Rectal smooth muscle tissue (tissue), 1 donor: ENCODE measurements around the gene GALNTL6.

Experiments
- H3K27ac ChIP-seq: one replicate; pipeline ENCODE4 v1.7.0; 2013; ENCODE audit warnings: low read depth, low read length, inconsistent platforms
- H3K27me3 ChIP-seq: one replicate; pipeline ENCODE4 v1.7.0; 2013; ENCODE audit warnings: low read length; ENCODE audit not compliant: control insufficient read depth, insufficient read depth
- H3K36me3 ChIP-seq: one replicate; pipeline ENCODE4 v1.7.0; 2013; ENCODE audit warnings: low read length; ENCODE audit not compliant: control insufficient read depth, insufficient read depth
- H3K4me1 ChIP-seq: one replicate; pipeline ENCODE4 v1.7.0; 2013; ENCODE audit warnings: low read length; ENCODE audit not compliant: control insufficient read depth, insufficient read depth
- H3K4me3 ChIP-seq: one replicate; pipeline ENCODE4 v1.7.0; 2013; ENCODE audit warnings: low read length
- H3K9ac ChIP-seq: one replicate; pipeline ENCODE4 v1.7.0; 2013; ENCODE audit warnings: low read length

GALNTL6 gene

DNA sequence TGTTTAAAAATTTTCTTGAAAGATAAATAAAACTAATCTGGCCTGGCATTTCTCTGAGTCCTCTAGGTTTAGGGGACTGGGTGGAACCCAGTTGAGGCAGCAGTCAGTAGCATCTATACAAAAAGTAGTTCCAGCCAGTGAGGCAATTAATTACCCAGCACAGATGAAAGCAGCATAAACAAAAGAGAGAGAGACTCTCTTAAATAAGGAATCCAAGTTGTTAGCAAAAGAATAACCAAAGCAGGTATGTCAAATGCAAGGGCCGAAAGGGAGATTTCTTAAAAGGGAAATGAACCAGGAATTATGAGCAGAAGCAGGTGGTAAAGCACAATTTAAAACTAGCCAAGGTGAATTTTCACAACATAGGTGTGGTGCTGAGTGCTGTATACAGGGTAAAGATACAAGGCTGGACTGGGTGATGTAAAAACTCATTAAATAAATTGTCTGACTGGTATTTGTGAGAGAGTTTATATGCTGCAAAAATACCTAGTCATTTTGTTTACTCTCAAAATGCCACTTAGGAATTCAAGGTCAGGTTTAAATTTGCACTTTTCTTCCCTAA is 1260.8 kb downstream of the GALNTL6 start:
- H3K9ac ChIP-seq: no peak overlapping the region
- peaks cover 4% of the 10 kb centered on the region for H3K4me1 ChIP-seq
- no peak overlapping the region for H3K27ac ChIP-seq
- H3K27me3 ChIP-seq: no peaks in the 10 kb centered on the region
- H3K4me3 ChIP-seq: no peak overlapping the region
- H3K36me3 ChIP-seq: no peaks in the 10 kb centered on the region

DNA sequence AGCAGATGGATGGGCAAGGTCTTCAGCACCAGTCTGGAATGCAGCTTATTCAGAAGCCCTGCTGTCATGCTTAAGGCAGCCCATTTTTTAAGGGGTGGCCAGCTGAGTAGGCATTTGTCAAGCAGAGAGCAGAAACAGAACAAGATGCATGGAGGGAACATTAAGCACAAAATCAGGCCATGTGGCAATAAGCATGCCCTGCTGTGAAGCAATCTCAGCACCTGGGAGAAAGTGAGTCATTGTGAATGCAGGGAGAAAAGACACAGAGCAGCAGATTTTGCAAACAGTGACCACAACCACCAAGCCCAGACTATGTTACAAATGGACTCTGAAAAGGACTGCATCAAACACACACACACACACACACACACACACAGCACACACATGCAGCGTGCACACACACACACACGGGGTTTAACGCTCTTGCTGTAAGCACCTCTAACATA is 1261.3 kb downstream of the GALNTL6 start:
- H3K4me1 ChIP-seq: peaks cover 4% of the 10 kb centered on the region
- H3K4me3 ChIP-seq: no peak overlapping the region
- no peak overlapping the region for H3K27ac ChIP-seq
- no peak overlapping the region for H3K9ac ChIP-seq
- no peaks in the 10 kb centered on the region for H3K27me3 ChIP-seq
- H3K36me3 ChIP-seq: no peaks in the 10 kb centered on the region

DNA sequence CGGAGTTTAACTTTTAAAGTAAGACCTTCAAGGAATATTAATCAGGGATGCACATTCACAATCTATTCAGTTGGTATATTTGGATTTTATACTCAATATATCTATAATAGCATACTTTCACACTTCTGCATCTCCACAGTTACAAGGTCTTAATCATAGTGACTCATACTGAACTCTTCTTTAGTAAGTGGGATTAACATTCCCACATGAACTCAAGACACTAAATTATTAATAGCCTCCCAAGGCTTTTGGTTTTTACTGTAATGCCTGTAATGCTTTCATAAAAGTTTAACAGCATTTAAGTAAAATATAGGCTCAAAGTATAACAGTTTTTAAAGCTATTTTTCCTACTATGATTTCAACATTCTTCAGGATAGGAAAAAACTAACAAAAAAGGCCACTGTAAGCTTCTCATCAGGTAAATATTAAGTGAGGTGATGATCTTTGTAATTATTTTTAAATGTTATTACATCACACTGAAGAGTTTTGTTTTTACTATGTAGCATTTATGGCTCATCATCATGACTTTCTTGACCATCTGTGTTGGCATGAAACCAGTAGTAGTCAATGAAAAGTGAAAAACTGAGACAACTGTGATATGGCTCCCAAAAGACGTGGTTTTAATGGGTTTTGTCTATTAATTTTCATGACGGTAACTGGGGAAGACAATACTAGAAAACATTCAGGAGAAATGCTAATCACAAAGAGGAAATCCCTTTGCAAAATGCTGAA is 1263.9 kb downstream of the GALNTL6 start:
- Histone ChIP-seq H3K27ac (no peak overlapping the region), H3K36me3 (no peaks in the 10 kb centered on the region)

DNA sequence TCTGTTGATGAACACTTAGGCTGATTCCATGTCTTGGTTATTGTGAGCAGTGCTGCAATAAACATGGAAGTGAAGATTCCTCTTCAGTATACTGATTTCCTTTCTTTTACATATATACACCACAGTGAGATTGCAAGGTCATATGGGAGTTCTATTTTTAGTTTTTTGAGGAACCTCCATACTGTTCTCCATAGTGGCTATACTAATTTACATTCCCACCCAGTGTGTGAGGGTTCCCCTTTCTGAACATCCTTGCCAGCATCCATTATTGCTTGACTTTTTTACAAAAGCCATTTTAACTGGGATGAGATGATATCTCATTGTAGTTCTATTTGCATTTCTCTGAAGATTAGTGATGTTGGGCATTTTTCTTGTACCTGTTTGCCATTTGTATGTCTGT is 1274.9 kb downstream of the GALNTL6 start:
- Histone ChIP-seq H3K4me3 (no peak overlapping the region), H3K27ac (no peak overlapping the region), H3K27me3 (no peaks in the 10 kb centered on the region), H3K36me3 (no peaks in the 10 kb centered on the region), H3K9ac (no peak overlapping the region), H3K4me1 (no peaks in the 10 kb centered on the region)

More for the DNA sequence above, 1263.9 kb downstream of the GALNTL6 start:
- H3K4me1 ChIP-seq: peaks cover 4% of the 10 kb centered on the region
- no peaks in the 10 kb centered on the region for H3K27me3 ChIP-seq
- no peak overlapping the region for H3K9ac ChIP-seq
- H3K4me3 ChIP-seq: no peak overlapping the region
